Renal cortical epithelial cell (primary cell): Measurements from ENCODE around the gene NF1. TPM values are rescaled to one million over a fixed set of nuclear protein-coding genes. Genes with fewer than 3 reads are reported as not detected.
"Not testable (repeated sequence)": the region's sequence is repeated elsewhere in the genome, so short reads cannot be mapped to it uniquely, and the experiment has no call there.

Source experiments
- DNase-seq: peaks from one replicate; pipeline ENCODE4 v3.0.0-alpha.2; 2011; ENCODE audit warnings: low read depth
- total RNA-seq: library from RNA; depleted of rRNA; stranded (reverse); fragments of >200 nt; gene quantifications from 2 replicates; pipeline ENCODE4 v1.2.3, GENCODE V29; 2014

NF1 gene
- total RNA-seq, 1 donor from 2014 or later = 121 TPM

- DNase-seq = not testable (repeated sequence)
Observed at GRCh38 chr17:31178951-31179350, 84.2 kb downstream of the NF1 start.

- DNase-seq = no peak
Observed at GRCh38 chr17:31195305-31195704, 100.5 kb downstream of the NF1 start.

GRCh38 chr17:31198026-31198425 lies 103.2 kb downstream of the NF1 start:
- no peak for DNase-seq

GRCh38 chr17:31198666-31199065 lies 103.9 kb downstream of the NF1 start:
- not testable (repeated sequence) for DNase-seq

GRCh38 chr17:31200287-31200686 lies 105.5 kb downstream of the NF1 start:
- no peak for DNase-seq

GRCh38 chr17:31202968-31203367 lies 108.2 kb downstream of the NF1 start:
- no peak for DNase-seq

GRCh38 chr17:31211352-31212012 lies 116.7 kb downstream of the NF1 start:
- DNase-seq = no peak

GRCh38 chr17:31216031-31216751 lies 121.4 kb downstream of the NF1 start:
- DNase-seq = peak; percentile 72

- peak; percentile 9 for DNase-seq
Observed at GRCh38 chr17:31224366-31224765, 129.6 kb downstream of the NF1 start.

- DNase-seq = no peak
Observed at GRCh38 chr17:31225831-31226230, 131.1 kb downstream of the NF1 start.

GRCh38 chr17:31226373-31226772 lies 131.6 kb downstream of the NF1 start:
- DNase-seq = no peak

GRCh38 chr17:31226950-31227349 lies 132.2 kb downstream of the NF1 start:
- no peak for DNase-seq

- DNase-seq = no peak
Observed at GRCh38 chr17:31231852-31232251, 137.1 kb downstream of the NF1 start.

GRCh38 chr17:31235110-31235509 lies 140.3 kb downstream of the NF1 start:
- DNase-seq = no peak

- DNase-seq = no peak
Observed at GRCh38 chr17:31236137-31236536, 141.4 kb downstream of the NF1 start.

- no peak for DNase-seq
Observed at GRCh38 chr17:31236712-31237111, 141.9 kb downstream of the NF1 start.

- DNase-seq = no peak
Observed at GRCh38 chr17:31241116-31241515, 146.3 kb downstream of the NF1 start.

GRCh38 chr17:31248986-31249834 lies 154.4 kb downstream of the NF1 start:
- peak; percentile 64 for DNase-seq

- DNase-seq = no peak
Observed at GRCh38 chr17:31249835-31250141, 155.0 kb downstream of the NF1 start.

GRCh38 chr17:31250229-31250628 lies 155.5 kb downstream of the NF1 start:
- DNase-seq = no peak

- DNase-seq = peak; percentile 36
Observed at GRCh38 chr17:31251105-31251969, 156.6 kb downstream of the NF1 start.

GRCh38 chr17:31251970-31252328 lies 157.2 kb downstream of the NF1 start:
- DNase-seq = no peak
